CD4-positive, alpha-beta T cell treated with Interleukin-4 for 1 hour (primary cell): Measurements from ENCODE around the gene PRPF40A.

Source experiments
- DNase-seq, 2 donors: peaks; one replicate each; pipeline ENCODE4 v3.0.0-alpha.2; 2020 to 2022

The PRPF40A gene

GRCh38 chr2:152649997-152650396, 67.3 kb downstream of the PRPF40A start:
- DNase-seq = no peak

- no peak for DNase-seq
Observed at GRCh38 chr2:152648336-152648735, 68.9 kb downstream of the PRPF40A start.

- no peak for DNase-seq
Observed at GRCh38 chr2:152647552-152647951, 69.7 kb downstream of the PRPF40A start.

GRCh38 chr2:152646775-152647174, 70.5 kb downstream of the PRPF40A start:
- no peak for DNase-seq

GRCh38 chr2:152646264-152646663, 71.0 kb downstream of the PRPF40A start:
- no peak for DNase-seq

GRCh38 chr2:152644189-152644873, 72.9 kb downstream of the PRPF40A start:
- DNase-seq = no peak

GRCh38 chr2:152638590-152638989, 78.7 kb downstream of the PRPF40A start:
- no peak for DNase-seq

GRCh38 chr2:152638056-152638455, 79.2 kb downstream of the PRPF40A start:
- no peak for DNase-seq

GRCh38 chr2:152637251-152637650, 80.0 kb downstream of the PRPF40A start:
- no peak for DNase-seq

- peak; percentile 60 to 66 for DNase-seq
Observed at GRCh38 chr2:152635635-152636298, 81.5 kb downstream of the PRPF40A start.

- DNase-seq = no peak
Observed at GRCh38 chr2:152632736-152633135, 84.5 kb downstream of the PRPF40A start.

- no peak for DNase-seq
Observed at GRCh38 chr2:152630466-152630865, 86.8 kb downstream of the PRPF40A start.

GRCh38 chr2:152629202-152629601, 88.1 kb downstream of the PRPF40A start:
- DNase-seq = no peak

- DNase-seq = no peak
Observed at GRCh38 chr2:152627351-152627957, 89.8 kb downstream of the PRPF40A start.

- no peak for DNase-seq
Observed at GRCh38 chr2:152626911-152627339, 90.3 kb downstream of the PRPF40A start.

GRCh38 chr2:152624805-152625204, 92.5 kb downstream of the PRPF40A start:
- DNase-seq = no peak

GRCh38 chr2:152623775-152624174, 93.5 kb downstream of the PRPF40A start:
- DNase-seq = no peak

- no peak for DNase-seq
Observed at GRCh38 chr2:152623076-152623740, 94.1 kb downstream of the PRPF40A start.

GRCh38 chr2:152622219-152622618, 95.0 kb downstream of the PRPF40A start:
- DNase-seq = no peak

GRCh38 chr2:152620985-152621384, 96.3 kb downstream of the PRPF40A start:
- no peak for DNase-seq

- DNase-seq = no peak
Observed at GRCh38 chr2:152620208-152620607, 97.1 kb downstream of the PRPF40A start.

GRCh38 chr2:152618193-152618564, 99.1 kb downstream of the PRPF40A start:
- DNase-seq = no peak

- DNase-seq = no peak
Observed at GRCh38 chr2:152617456-152618192, 99.6 kb downstream of the PRPF40A start.
